T-helper 17 cell (primary cell): ENCODE data around the gene HIVEP3. TPM values are rescaled to one million over a fixed set of nuclear protein-coding genes. Genes with fewer than 3 reads are reported as not detected.

Experiments
- ATAC-seq: fragments of 150-1000 bp; cut with Tn5 transposase; 2 replicates; pipeline ENCODE4 v1.10.0; 2021; ENCODE audit warnings: mild to moderate bottlenecking, moderate library complexity
- DNase-seq, 3 donors: peaks; one replicate each; pipeline versions ENCODE4 v3.0.0 to v3.0.0-alpha.2; 2020 to 2021
- H3K9me3 ChIP-seq: one replicate; pipeline ENCODE4 v1.7.0; 2013; ENCODE audit warnings: low read length, mild to moderate bottlenecking; ENCODE audit not compliant: control insufficient read depth, poor library complexity, severe bottlenecking
- H3K27ac Mint-ChIP-seq: one replicate; pipeline ENCODE4 v1.8.0; 2022; ENCODE audit warnings: mild to moderate bottlenecking, moderate library complexity, mixed read lengths
- H3K27me3 Mint-ChIP-seq: one replicate; pipeline ENCODE4 v1.8.0; 2022; ENCODE audit warnings: mixed read lengths
- H3K36me3 Mint-ChIP-seq: one replicate; pipeline ENCODE4 v1.8.0; 2022; ENCODE audit warnings: low read depth, mixed read lengths
- H3K4me1 Mint-ChIP-seq: one replicate; pipeline ENCODE4 v1.8.0; 2022; ENCODE audit warnings: mild to moderate bottlenecking, mixed read lengths
- H3K4me3 Mint-ChIP-seq: one replicate; pipeline ENCODE4 v1.8.0; 2022; ENCODE audit warnings: mild to moderate bottlenecking, moderate library complexity, mixed read lengths
- total RNA-seq, 4 donors: library from RNA in 2 of 4; stranded (reverse) in 2 of 4; gene quantifications; one replicate each; pipeline ENCODE4 v1.2.3 and lab custom pipeline; 2022 to 2026

The HIVEP3 gene
- total RNA-seq, 2 donors from 2014 or later = 11.1 to 13.9 TPM

DNA sequence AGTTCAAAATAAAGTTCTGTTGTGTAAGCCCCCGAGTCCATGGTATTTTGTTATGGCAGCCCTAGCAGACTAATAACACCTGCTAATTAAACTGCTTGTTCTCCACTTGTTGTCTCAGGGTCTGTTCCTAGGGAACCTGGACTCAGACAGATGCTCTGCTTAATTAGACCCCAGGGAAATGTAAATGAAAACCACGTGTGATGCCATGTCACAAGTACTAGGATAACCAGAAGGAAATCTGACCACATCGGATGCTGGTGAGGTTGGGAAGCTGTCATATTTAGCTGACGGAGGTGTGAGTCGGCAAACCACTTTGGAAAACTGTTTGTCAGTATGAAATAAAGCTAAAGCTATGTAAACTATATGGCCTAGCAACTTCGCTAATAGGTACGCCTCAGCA is 453.8 kb downstream of the HIVEP3 start:
- DNase-seq (no peak), ATAC-seq (no peak)
- no peak overlapping the region for H3K4me3 Mint-ChIP-seq
- H3K36me3 Mint-ChIP-seq = no peaks in the 10 kb centered on the region
- no peaks in the 10 kb centered on the region for H3K4me1 Mint-ChIP-seq
- no peak overlapping the region for H3K27ac Mint-ChIP-seq
- no peaks in the 10 kb centered on the region for H3K9me3 ChIP-seq
- peaks cover 26% of the 10 kb centered on the region for H3K27me3 Mint-ChIP-seq

DNA sequence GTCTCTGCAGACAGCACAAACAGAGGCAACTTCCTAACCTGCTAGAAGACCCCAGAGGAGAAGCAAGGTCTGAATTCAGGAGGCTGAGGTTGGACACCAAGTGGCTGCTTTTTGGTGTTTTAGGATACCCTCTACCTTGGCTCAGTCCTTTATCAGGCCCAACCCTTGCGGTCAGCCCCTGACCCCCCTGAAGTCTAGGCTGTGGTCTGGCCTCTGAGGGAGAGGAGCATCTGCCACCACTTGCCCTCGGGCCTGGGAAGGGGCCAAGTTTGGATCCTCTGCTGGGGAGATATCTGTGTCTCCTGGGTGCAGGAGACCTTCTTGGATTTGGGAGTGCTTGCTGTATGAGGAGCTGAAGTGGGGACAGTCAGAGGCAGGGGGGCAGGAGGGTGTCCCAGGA is 455.2 kb downstream of the HIVEP3 start:
- no peaks in the 10 kb centered on the region for H3K9me3 ChIP-seq
- DNase-seq (no peak), ATAC-seq (no peak)
- H3K27ac Mint-ChIP-seq = no peak overlapping the region
- H3K27me3 Mint-ChIP-seq = peaks cover 28% of the 10 kb centered on the region
- H3K4me1 Mint-ChIP-seq = no peaks in the 10 kb centered on the region
- no peaks in the 10 kb centered on the region for H3K36me3 Mint-ChIP-seq
- no peak overlapping the region for H3K4me3 Mint-ChIP-seq

DNA sequence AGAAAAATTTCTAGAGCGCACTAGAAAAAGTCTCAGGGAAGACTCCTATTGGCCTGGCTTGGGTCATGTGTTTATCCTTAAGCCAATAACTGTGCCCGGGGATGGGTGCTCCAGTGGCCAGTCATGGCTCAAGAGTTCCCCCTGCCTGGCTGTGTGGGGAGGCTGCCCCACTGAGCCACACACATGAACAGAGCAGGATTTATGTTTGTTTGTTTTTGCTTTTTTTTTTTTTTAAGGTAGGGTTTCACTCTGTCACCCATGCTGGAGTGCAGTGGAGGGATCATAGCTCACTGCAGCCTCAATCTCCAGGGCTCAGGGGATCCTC is 456.1 kb downstream of the HIVEP3 start:
- DNase-seq = no peak
- no peaks in the 10 kb centered on the region for H3K36me3 Mint-ChIP-seq
- no peaks in the 10 kb centered on the region for H3K9me3 ChIP-seq
- H3K4me3 Mint-ChIP-seq = no peak overlapping the region
- H3K4me1 Mint-ChIP-seq = no peaks in the 10 kb centered on the region
- ATAC-seq = no peak
- peaks cover 21% of the 10 kb centered on the region for H3K27me3 Mint-ChIP-seq
- H3K27ac Mint-ChIP-seq = no peak overlapping the region

DNA sequence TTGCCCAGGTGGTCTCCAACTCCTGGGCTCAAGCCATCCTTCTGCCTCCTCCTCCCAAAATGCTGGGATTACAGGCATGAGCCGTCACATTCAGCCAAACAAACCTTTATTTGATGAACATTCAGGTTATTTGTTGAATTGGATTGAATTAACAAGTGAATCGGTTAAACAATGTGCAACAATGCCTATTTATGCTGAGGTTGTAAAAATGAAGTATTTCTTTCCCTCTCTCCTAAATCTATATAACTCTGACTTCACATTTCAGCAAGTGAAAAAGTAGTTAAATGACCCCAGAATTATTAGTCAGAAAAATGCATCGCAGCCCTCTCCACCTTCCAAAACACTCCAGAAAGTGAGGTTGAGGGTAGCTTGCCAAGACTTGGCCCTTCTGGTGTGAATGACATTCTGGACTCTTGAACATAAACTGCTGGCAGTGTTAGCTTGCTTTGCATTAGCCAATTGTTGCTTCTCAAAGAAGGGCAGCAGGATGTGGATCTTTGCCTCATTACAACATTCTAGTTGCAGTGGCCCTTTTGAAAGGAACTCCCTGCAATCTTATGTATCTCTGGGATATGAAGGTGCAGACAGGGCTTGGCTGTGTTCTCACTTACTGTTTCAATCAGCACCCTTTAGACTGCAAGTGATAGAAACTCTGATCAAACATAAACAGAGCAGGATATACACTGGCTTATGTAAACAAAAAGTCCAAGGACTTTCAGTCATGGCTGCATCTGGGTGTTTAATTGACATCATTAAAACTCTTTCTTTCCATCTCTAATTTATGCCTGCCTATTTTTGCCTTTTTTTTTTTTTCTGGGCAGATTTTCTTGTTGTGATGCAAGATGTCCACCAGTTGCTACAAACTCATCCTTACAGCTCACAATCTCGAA is 456.7 kb downstream of the HIVEP3 start:
- Mint-ChIP-seq H3K27ac (no peak overlapping the region), H3K4me3 (no peak overlapping the region), H3K4me1 (no peaks in the 10 kb centered on the region), H3K36me3 (no peaks in the 10 kb centered on the region), H3K27me3 (peaks cover 17% of the 10 kb centered on the region)
- no peak for ATAC-seq
- DNase-seq = no peak
- no peaks in the 10 kb centered on the region for H3K9me3 ChIP-seq

DNA sequence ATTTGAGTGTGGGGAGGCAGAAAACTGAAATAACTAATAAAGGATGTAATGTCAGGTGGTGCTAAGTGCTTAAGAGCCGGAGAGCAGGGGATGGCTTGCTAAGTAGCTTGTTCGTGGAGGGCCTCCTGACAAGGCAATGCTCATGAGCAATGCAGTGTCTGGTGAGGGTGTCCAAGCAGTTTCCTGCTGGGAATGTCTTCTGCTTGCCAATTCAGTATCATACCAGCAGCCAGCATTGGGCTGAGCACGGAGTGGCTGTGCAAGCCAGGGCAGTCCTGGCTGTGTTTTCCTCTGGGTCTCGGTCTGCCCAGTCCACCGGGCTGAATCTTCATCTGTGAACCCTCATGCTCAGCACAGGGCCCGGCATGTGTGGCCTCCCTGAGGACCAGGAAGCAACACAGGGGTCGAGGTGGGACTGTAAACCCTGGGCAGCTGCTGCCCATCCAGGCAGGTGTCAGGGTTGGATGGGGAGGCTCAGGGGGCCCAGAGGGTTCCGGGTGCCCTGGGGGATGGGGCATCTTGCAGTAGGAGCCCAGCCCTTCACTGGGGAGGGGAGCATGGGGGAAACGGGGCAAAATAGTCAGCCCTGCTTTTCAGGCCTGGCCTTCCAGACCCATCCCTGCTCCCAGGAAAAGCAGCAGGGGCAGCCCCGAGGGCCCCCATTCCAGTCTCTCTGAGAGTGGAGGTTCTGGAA is 461.7 kb downstream of the HIVEP3 start:
- Mint-ChIP-seq H3K4me3 (no peak overlapping the region), H3K4me1 (peaks cover 4% of the 10 kb centered on the region), H3K36me3 (no peaks in the 10 kb centered on the region), H3K27ac (no peak overlapping the region), H3K27me3 (peaks cover 21% of the 10 kb centered on the region)
- DNase-seq = no peak
- ATAC-seq = no peak
- H3K9me3 ChIP-seq = no peaks in the 10 kb centered on the region

Other genes starting within 250 kb of the HIVEP3 start
- gene GUCA2B, start 234.5 kb upstream of the HIVEP3 start, total RNA-seq = not detected
- gene GUCA2A, start 245.8 kb upstream of the HIVEP3 start, total RNA-seq = not detected